Activated CD8-positive, alpha-beta memory T cell treated with anti-CD3 and anti-CD28 coated beads for 1 hour (primary cell): Measurements from ENCODE around the gene TM4SF20.

Source experiments
- DNase-seq, 2 donors: peaks; one replicate each; pipeline ENCODE4 v3.0.0-alpha.2; 2020; ENCODE audit warnings: low read depth in 1 of 2; ENCODE audit errors: extremely low read depth in 1 of 2

Gene TM4SF20

GRCh38 chr2:227323818-227324217 lies 55.3 kb downstream of the TM4SF20 start:
- DNase-seq, result no peak

GRCh38 chr2:227322530-227323205 lies 56.4 kb downstream of the TM4SF20 start:
- DNase-seq, result no peak

- DNase-seq, result no peak
These were observed 58.6 kb downstream of the TM4SF20 start for GRCh38 chr2:227320305-227321094.

- no peak for DNase-seq
These were observed 61.3 kb downstream of the TM4SF20 start for GRCh38 chr2:227317834-227318233.

GRCh38 chr2:227313310-227313709 lies 65.8 kb downstream of the TM4SF20 start:
- no peak for DNase-seq

GRCh38 chr2:227312579-227312978 lies 66.5 kb downstream of the TM4SF20 start:
- no peak for DNase-seq
